ENCODE results near the gene RYR2.

- TF ChIP-seq, protein P1, sequence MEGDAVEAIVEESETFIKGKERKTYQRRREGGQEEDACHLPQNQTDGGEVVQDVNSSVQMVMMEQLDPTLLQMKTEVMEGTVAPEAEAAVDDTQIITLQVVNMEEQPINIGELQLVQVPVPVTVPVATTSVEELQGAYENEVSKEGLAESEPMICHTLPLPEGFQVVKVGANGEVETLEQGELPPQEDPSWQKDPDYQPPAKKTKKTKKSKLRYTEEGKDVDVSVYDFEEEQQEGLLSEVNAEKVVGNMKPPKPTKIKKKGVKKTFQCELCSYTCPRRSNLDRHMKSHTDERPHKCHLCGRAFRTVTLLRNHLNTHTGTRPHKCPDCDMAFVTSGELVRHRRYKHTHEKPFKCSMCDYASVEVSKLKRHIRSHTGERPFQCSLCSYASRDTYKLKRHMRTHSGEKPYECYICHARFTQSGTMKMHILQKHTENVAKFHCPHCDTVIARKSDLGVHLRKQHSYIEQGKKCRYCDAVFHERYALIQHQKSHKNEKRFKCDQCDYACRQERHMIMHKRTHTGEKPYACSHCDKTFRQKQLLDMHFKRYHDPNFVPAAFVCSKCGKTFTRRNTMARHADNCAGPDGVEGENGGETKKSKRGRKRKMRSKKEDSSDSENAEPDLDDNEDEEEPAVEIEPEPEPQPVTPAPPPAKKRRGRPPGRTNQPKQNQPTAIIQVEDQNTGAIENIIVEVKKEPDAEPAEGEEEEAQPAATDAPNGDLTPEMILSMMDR (IDR thresholded peaks at IDR 0.05), result no peak
- TF ChIP-seq EP300 (IDR thresholded peaks at IDR 0.05), result no peak
Measured at GRCh38 chr1:237619553-237619952, 577.6 kb downstream of the RYR2 start.
